Activated CD4-positive, alpha-beta T cell treated with anti-CD3 and anti-CD28 coated beads, Interleukin-2, Interleukin-4, amounts not matched to agents 100 ng/mL and 50 ng/mL, durations not matched to agents 16 hours and 8 hours (primary cell): ENCODE measurements around the gene MBD3L2.
A peak's percentile ranks its signal among the peaks of the same experiment; 100 is the strongest.
"Not testable (repeated sequence)": the region's sequence is repeated elsewhere in the genome, so short reads cannot be mapped to it uniquely, and the experiment has no call there.

Experiments used
- DNase-seq: peaks from one replicate; pipeline ENCODE4 v3.0.0-alpha.2; 2020; ENCODE audit warnings: low spot score

MBD3L2 gene

GRCh38 chr19:7063339-7063738 lies 14.2 kb downstream of the MBD3L2 start:
- DNase-seq: no peak

GRCh38 chr19:7063764-7064418 lies 14.8 kb downstream of the MBD3L2 start:
- DNase-seq: no peak

- DNase-seq: not testable (repeated sequence)
These were observed 18.0 kb downstream of the MBD3L2 start for GRCh38 chr19:7067122-7067521.

- no peak for DNase-seq
These were observed 18.6 kb downstream of the MBD3L2 start for GRCh38 chr19:7067716-7068115.

- DNase-seq: no peak
These were observed 19.5 kb downstream of the MBD3L2 start for GRCh38 chr19:7068599-7068998.

- peak; percentile 99 for DNase-seq
These were observed 20.2 kb downstream of the MBD3L2 start, which contains the start of gene ZNF557 for GRCh38 chr19:7069042-7069903. Gene ZNF557 (plus strand): TSS chr19:7069703. CDS start chr19:7075075, 5,372 bp downstream.

GRCh38 chr19:7069904-7070226 lies 20.7 kb downstream of the MBD3L2 start:
- DNase-seq: no peak

- no peak for DNase-seq
These were observed 23.4 kb downstream of the MBD3L2 start for GRCh38 chr19:7072541-7072940.

GRCh38 chr19:7074705-7075282 lies 25.7 kb downstream of the MBD3L2 start:
- DNase-seq: no peak

- no peak for DNase-seq
These were observed 27.0 kb downstream of the MBD3L2 start for GRCh38 chr19:7076151-7076550.

GRCh38 chr19:7078008-7078407 lies 28.9 kb downstream of the MBD3L2 start:
- no peak for DNase-seq

- no peak for DNase-seq
These were observed 34.2 kb downstream of the MBD3L2 start for GRCh38 chr19:7083076-7083956.

GRCh38 chr19:7088999-7089398 lies 39.9 kb downstream of the MBD3L2 start:
- DNase-seq: no peak

- no peak for DNase-seq
These were observed 49.0 kb downstream of the MBD3L2 start for GRCh38 chr19:7098096-7098495.

- peak; percentile 88 for DNase-seq
These were observed 49.8 kb downstream of the MBD3L2 start for GRCh38 chr19:7098701-7099596.

- no peak for DNase-seq
These were observed 50.4 kb downstream of the MBD3L2 start for GRCh38 chr19:7099597-7099921.
